OCI-LY3 (cell line): Measurements from ENCODE around the gene RNF144B.

Experiments used
- H2AFZ ChIP-seq: fragments of 200-600, 300-600 bp; shearing (Covaris generic); 2 replicates; pipeline ENCODE4 v1.6.0; 2014; ENCODE audit warnings: antibody characterized with exemption, low read depth, low read length
- H3K27ac ChIP-seq: fragments of 200-600, 300-600 bp; sonication (generic); 2 replicates; pipeline ENCODE4 v1.5.1; 2014; ENCODE audit warnings: mild to moderate bottlenecking, low read length, moderate library complexity, mixed read lengths
- H3K27me3 ChIP-seq: fragments of 200-600, 300-600 bp; sonication (generic); 2 replicates; pipeline ENCODE4 v1.6.1; 2014; ENCODE audit warnings: low read depth, low read length, mixed read lengths
- H3K36me3 ChIP-seq: fragments of 200-600, 300-600 bp; sonication (generic); replicated peaks from 2 replicates; pipeline ENCODE3; 2014; ENCODE audit warnings: low read depth, low read length, mixed read lengths
- H3K4me1 ChIP-seq: fragments of 300-600, 200-600 bp; sonication (generic); 2 replicates; pipeline ENCODE4 v1.6.1; 2014; ENCODE audit warnings: low read length, mixed read lengths
- H3K4me2 ChIP-seq: fragments of 200-600, 300-600 bp; sonication (generic); 2 replicates; pipeline ENCODE4 v1.6.1; 2014; ENCODE audit warnings: low read length, mixed read lengths
- H3K4me3 ChIP-seq: fragments of 300-600, 200-600 bp; sonication (generic); 2 replicates; pipeline ENCODE4 v1.5.1; 2014; ENCODE audit warnings: antibody characterized with exemption, mild to moderate bottlenecking, low read length, moderate library complexity
- H3K79me2 ChIP-seq: fragments of 300-600, 200-600 bp; shearing (Covaris generic); 2 replicates; pipeline ENCODE4 v1.6.1; 2014; ENCODE audit warnings: mild to moderate bottlenecking, low read length, mixed read lengths
- H3K9ac ChIP-seq: fragments of 300-600, 200-600 bp; shearing (Covaris generic); 2 replicates; pipeline ENCODE4 v1.6.0; 2014; ENCODE audit warnings: mild to moderate bottlenecking, low read length, moderate library complexity
- H3K9me3 ChIP-seq: fragments of 200-600, 300-600 bp; shearing (Covaris generic); 2 replicates; pipeline ENCODE4 v1.6.1; 2014; ENCODE audit warnings: low read length, mixed read lengths; ENCODE audit not compliant: insufficient read depth
- H4K20me1 ChIP-seq: fragments of 200-600, 300-600 bp; sonication (generic); 2 replicates; pipeline ENCODE4 v1.6.1; 2016; ENCODE audit warnings: low read length, mixed read lengths; ENCODE audit not compliant: insufficient read depth
- EZH2phosphoT487 ChIP-seq: fragments of 200-600 bp; shearing (Covaris generic); IDR thresholded peaks from 2 replicates; pipeline ENCODE4 v1.6.1; 2018; ENCODE audit warnings: antibody characterized with exemption, mixed run types, low read depth
- TF ChIP-seq, protein P1 (sequence below): fragments of 200-600, 300-600 bp; sonication (generic); IDR thresholded peaks from 2 replicates; pipeline ENCODE4 v1.5.1; 2014; ENCODE audit warnings: antibody characterized with exemption, low read length, low read depth

RNF144B gene

DNA sequence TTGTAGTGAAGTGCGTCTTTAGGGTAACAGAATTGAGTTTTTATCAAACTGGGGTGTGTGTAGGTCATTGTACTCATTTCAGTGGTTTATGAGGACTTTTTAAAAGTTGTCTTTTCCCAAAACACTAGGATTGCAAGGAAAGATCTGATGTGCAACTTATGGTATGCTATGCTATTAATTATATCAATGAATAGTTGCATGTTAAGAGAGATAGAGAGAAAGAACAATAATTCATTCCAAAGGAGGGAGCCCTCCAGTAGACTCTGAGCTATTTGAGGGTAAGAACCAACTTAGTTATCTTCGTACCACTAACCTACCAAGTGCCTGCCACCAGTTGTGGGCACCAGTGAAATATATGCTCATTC lies 117.1 kb downstream of the RNF144B start:
- no peaks in the 10 kb centered on the region for H3K36me3 ChIP-seq
- H3K4me1 ChIP-seq: peaks cover 59% of the 10 kb centered on the region
- no peak overlapping the region for H3K9ac ChIP-seq
- no peak overlapping the region for H2AFZ ChIP-seq
- H3K4me2 ChIP-seq: peak overlapping the region; percentile 84
- H3K9me3 ChIP-seq: no peaks in the 10 kb centered on the region
- no peak for TF ChIP-seq EZH2phosphoT487
- TF ChIP-seq, protein P1, sequence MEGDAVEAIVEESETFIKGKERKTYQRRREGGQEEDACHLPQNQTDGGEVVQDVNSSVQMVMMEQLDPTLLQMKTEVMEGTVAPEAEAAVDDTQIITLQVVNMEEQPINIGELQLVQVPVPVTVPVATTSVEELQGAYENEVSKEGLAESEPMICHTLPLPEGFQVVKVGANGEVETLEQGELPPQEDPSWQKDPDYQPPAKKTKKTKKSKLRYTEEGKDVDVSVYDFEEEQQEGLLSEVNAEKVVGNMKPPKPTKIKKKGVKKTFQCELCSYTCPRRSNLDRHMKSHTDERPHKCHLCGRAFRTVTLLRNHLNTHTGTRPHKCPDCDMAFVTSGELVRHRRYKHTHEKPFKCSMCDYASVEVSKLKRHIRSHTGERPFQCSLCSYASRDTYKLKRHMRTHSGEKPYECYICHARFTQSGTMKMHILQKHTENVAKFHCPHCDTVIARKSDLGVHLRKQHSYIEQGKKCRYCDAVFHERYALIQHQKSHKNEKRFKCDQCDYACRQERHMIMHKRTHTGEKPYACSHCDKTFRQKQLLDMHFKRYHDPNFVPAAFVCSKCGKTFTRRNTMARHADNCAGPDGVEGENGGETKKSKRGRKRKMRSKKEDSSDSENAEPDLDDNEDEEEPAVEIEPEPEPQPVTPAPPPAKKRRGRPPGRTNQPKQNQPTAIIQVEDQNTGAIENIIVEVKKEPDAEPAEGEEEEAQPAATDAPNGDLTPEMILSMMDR: no peak
- H3K79me2 ChIP-seq: peaks cover 5% of the 10 kb centered on the region; the same call in 1 of the 2 replicates
- H3K27me3 ChIP-seq: no peaks in the 10 kb centered on the region
- H4K20me1 ChIP-seq: no peaks in the 10 kb centered on the region
- H3K27ac ChIP-seq: peak overlapping the region; percentile 87
- H3K4me3 ChIP-seq: no peak overlapping the region

DNA sequence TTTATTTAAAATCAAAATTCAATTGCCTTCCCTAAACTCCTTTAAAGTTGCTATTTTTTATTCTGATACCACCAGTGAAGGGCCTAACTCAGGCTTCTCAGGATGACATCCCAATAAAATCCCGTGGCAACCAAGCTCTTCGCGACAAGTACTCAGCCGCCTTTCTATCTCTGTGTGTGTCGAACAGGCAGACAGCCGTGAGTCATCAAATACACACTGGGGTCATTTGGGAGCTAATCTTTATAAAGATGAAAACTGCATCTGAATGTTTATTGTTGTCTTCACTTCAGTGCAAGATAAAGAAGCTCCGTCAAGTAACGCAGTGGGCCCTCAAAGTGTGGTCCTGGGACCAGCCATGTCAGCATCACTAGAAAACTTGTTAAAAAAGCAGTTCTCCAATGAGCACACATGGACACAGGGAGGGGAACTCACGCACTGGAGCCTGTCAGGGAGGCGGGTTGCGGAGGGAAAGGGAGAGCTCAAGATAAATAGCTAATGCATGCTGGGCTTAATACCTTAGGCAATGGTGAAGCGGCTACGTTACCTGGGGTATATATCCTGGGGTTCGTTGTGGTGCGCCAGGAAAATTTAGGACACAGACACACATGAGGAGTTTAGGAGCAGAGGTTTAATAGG lies 119.3 kb downstream of the RNF144B start:
- H3K4me2 ChIP-seq: no peak overlapping the region
- H3K9ac ChIP-seq: no peak overlapping the region
- no peaks in the 10 kb centered on the region for H3K9me3 ChIP-seq
- H2AFZ ChIP-seq: no peak overlapping the region
- no peaks in the 10 kb centered on the region for H3K79me2 ChIP-seq
- H3K4me3 ChIP-seq: no peak overlapping the region
- TF ChIP-seq, protein P1: no peak
- no peak for TF ChIP-seq EZH2phosphoT487
- no peaks in the 10 kb centered on the region for H3K36me3 ChIP-seq
- H4K20me1 ChIP-seq: no peaks in the 10 kb centered on the region
- H3K27ac ChIP-seq: no peak overlapping the region
- H3K27me3 ChIP-seq: no peaks in the 10 kb centered on the region
- H3K4me1 ChIP-seq: peaks cover 47% of the 10 kb centered on the region

DNA sequence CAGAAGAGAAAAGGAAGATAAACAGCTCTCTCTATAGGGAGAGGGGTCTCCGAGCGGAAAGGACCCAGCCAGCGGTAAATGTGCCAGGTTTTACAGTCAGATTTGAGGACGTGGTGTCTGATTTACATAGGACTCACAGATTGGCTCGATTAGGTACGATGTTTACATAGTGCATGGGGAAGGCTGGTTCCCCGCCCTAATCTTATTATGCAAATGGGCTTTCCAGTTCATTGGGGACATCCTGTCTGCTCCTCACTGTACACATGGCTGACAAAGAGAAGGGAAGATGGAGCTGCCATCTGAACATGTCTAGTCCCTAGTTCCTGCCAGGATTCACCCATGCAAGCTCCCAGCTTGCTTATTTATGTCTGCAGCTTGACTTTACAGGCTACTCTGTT lies 119.9 kb downstream of the RNF144B start:
- H3K36me3 ChIP-seq: no peaks in the 10 kb centered on the region
- H3K9ac ChIP-seq: no peak overlapping the region
- peaks cover 42% of the 10 kb centered on the region for H3K4me1 ChIP-seq
- no peaks in the 10 kb centered on the region for H3K9me3 ChIP-seq
- H3K27ac ChIP-seq: no peak overlapping the region
- no peaks in the 10 kb centered on the region for H3K79me2 ChIP-seq
- H3K4me3 ChIP-seq: no peak overlapping the region
- no peak for TF ChIP-seq EZH2phosphoT487
- TF ChIP-seq, protein P1: no peak
- no peak overlapping the region for H3K4me2 ChIP-seq
- H2AFZ ChIP-seq: no peak overlapping the region
- H4K20me1 ChIP-seq: no peaks in the 10 kb centered on the region
- no peaks in the 10 kb centered on the region for H3K27me3 ChIP-seq

DNA sequence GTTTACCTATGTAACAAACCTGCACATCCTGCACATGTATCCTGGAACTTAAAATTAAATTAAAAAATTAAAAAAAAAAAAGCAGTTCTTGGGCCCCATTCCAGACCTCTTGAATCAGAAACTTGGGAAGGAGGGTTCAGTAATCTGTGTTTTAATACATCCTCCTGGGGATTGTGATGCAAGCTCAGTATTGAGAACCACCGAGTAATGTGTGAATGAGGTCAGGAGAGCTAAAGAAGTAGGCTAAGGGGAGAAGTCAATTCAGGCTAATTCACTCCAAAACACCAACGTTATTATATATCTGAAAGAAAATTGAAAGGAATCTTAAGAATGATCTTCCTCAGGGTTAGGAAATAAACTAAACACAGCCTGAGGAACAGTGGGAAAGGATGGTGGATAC lies 120.4 kb downstream of the RNF144B start:
- Histone ChIP-seq H3K9me3 (no peaks in the 10 kb centered on the region), H3K27me3 (no peaks in the 10 kb centered on the region), H3K9ac (no peak overlapping the region), H3K4me3 (no peak overlapping the region), H2AFZ (no peak overlapping the region), H3K4me1 (peaks cover 36% of the 10 kb centered on the region), H4K20me1 (no peaks in the 10 kb centered on the region), H3K4me2 (no peak overlapping the region), H3K36me3 (no peaks in the 10 kb centered on the region), H3K27ac (no peak overlapping the region), H3K79me2 (no peaks in the 10 kb centered on the region)
- TF ChIP-seq EZH2phosphoT487: no peak
- TF ChIP-seq, protein P1: no peak
